ENCODE results near the gene SLC6A1.

Gene SLC6A1

GRCh38 chr3:10956986-10957385 lies 35.6 kb upstream of the SLC6A1 start:
- no peak overlapping the region for H3K4me3 ChIP-seq (ENCODE audit: low read depth, low read length)
- TF ChIP-seq, protein P1, sequence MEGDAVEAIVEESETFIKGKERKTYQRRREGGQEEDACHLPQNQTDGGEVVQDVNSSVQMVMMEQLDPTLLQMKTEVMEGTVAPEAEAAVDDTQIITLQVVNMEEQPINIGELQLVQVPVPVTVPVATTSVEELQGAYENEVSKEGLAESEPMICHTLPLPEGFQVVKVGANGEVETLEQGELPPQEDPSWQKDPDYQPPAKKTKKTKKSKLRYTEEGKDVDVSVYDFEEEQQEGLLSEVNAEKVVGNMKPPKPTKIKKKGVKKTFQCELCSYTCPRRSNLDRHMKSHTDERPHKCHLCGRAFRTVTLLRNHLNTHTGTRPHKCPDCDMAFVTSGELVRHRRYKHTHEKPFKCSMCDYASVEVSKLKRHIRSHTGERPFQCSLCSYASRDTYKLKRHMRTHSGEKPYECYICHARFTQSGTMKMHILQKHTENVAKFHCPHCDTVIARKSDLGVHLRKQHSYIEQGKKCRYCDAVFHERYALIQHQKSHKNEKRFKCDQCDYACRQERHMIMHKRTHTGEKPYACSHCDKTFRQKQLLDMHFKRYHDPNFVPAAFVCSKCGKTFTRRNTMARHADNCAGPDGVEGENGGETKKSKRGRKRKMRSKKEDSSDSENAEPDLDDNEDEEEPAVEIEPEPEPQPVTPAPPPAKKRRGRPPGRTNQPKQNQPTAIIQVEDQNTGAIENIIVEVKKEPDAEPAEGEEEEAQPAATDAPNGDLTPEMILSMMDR (IDR thresholded peaks at IDR 0.05; ENCODE audit: control insufficient read depth, extremely low read depth, insufficient read depth): no peak
- DNase-seq (ENCODE audit: low read depth): no peak

GRCh38 chr3:10957976-10958749 lies 34.4 kb upstream of the SLC6A1 start:
- no peak overlapping the region for H3K4me3 ChIP-seq (ENCODE audit: low read depth, low read length)
- no peak for DNase-seq (ENCODE audit: low read depth)
- TF ChIP-seq, protein P1 (IDR thresholded peaks at IDR 0.05; ENCODE audit: control insufficient read depth, extremely low read depth, insufficient read depth): no peak

DNA sequence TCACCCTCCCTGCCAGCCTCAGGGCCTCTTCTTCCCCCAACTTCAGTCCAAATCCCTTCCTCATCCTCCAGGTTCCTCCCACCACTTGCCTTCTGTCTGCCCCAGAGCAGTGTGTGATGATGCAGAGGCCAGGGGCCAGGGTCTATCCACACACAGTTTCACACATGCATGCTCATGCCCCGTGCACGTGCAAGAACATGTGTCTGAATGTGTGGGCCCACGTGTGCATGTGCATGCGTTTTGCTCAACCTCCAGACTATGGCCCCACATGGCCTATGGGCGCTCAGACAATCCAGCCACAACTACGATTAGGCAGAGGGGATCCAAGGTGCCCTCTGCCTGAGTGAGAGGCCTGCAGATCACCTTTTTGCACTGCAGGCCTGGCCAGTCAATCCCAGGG lies 32.3 kb upstream of the SLC6A1 start:
- TF ChIP-seq, protein P1 (IDR thresholded peaks at IDR 0.05; ENCODE audit: control insufficient read depth, extremely low read depth, insufficient read depth): no peak
- no peak for DNase-seq (ENCODE audit: low read depth)
- H3K4me3 ChIP-seq (ENCODE audit: low read depth, low read length): no peak overlapping the region

- no peak overlapping the region for H3K4me3 ChIP-seq (ENCODE audit: low read depth, low read length)
- TF ChIP-seq, protein P1 (IDR thresholded peaks at IDR 0.05; ENCODE audit: control insufficient read depth, extremely low read depth, insufficient read depth): no peak
- no peak for DNase-seq (ENCODE audit: low read depth)
These were observed 30.6 kb upstream of the SLC6A1 start for GRCh38 chr3:10961921-10962320.

GRCh38 chr3:10962481-10963036 lies 30.0 kb upstream of the SLC6A1 start:
- DNase-seq (ENCODE audit: low read depth): peak; percentile 80
- H3K4me3 ChIP-seq (ENCODE audit: low read depth, low read length): no peak overlapping the region
- TF ChIP-seq, protein P1 (IDR thresholded peaks at IDR 0.05; ENCODE audit: control insufficient read depth, extremely low read depth, insufficient read depth): no peak

- TF ChIP-seq, protein P1 (IDR thresholded peaks at IDR 0.05; ENCODE audit: control insufficient read depth, extremely low read depth, insufficient read depth): no peak
- DNase-seq (ENCODE audit: low read depth): no peak
- H3K4me3 ChIP-seq (ENCODE audit: low read depth, low read length): no peak overlapping the region
These were observed 27.9 kb upstream of the SLC6A1 start for GRCh38 chr3:10964537-10965167.
